PC-9 (cell line): Measurements from ENCODE around the gene DGKK.

Source experiments
- CTCF ChIP-seq: fragments of 200-600 bp; sonication (generic); conservative IDR thresholded peaks from 2 replicates; pipeline ENCODE4 v1.6.1; 2017; ENCODE audit warnings: mixed run types, antibody characterized with exemption, mild to moderate bottlenecking, moderate library complexity
- EZH2 ChIP-seq: fragments of 200-600 bp; sonication (generic); IDR thresholded peaks from 2 replicates; pipeline ENCODE4 v1.8.0; 2017; ENCODE audit warnings: antibody characterized with exemption, low read depth

- TF ChIP-seq CTCF (no peak), EZH2 (no peak)
Observed at GRCh38 chrX:50428174-50428573, 42.5 kb downstream of the DGKK start.
